HepG2 (cell line): ENCODE measurements around the gene ARHGEF11.

ENCODE experiments used
- DNMT3B ChIP-seq: conservative IDR thresholded peaks from 2 replicates; pipeline ENCODE4 v1.6.1; 2016; ENCODE audit warnings: missing biosample characterization, control low read depth
- JUND ChIP-seq: sonication (generic); formaldehyde crosslinking; IDR thresholded peaks from 2 replicates; pipeline ENCODE4 v1.8.0; 2022; ENCODE audit warnings: mild to moderate bottlenecking, missing genetic modification reagents
- WIZ ChIP-seq: sonication (generic); formaldehyde crosslinking; IDR thresholded peaks from 2 replicates; pipeline ENCODE4 v1.5.1; 2020; ENCODE audit warnings: mild to moderate bottlenecking, missing genetic modification reagents
- TF ChIP-seq, protein P1 (sequence below): sonication (generic); formaldehyde crosslinking; IDR thresholded peaks from 2 replicates; pipeline ENCODE4 v1.8.1; 2023; ENCODE audit warnings: missing genetic modification reagents, inconsistent platforms, borderline replicate concordance

DNA sequence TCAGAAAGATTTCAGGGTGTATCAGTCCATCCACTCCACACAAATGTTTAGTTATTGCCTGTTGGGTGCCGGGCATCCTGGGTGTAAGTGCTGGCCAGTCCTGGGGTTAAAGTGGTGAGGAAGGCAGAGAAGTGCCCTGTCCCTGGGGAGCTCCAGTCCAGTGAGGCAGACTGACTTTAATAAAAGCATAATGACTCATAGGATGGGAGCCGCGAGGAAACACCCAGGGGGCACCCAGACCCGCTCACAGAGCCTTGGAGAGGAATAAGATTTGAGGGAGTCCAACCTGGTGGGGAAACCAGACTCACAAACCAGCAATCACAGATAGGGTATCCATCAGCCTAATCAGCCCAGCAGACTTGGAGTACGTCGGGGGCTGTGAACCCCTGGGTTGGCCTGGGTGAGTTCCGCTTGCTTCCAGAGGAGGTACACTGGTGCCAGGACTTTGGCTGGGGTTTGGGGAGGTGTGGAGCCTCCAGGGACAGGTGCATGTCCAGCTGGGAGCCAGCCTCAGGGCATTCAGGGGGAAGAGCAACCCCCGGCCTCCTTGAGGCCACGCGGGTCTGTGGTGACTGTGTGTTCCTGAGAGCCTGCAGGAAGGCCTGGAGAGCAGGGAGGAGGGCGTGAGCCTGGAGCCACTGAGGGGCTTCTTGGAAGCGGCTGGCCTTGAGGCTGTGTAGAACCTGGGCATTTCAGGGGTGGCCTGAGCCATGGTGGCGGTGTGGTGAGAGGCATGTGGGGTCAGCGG, 148.3 kb downstream of the ARHGEF11 start:
- no peak for TF ChIP-seq JUND (CRISPR knock-in tag)
- TF ChIP-seq, protein P1, sequence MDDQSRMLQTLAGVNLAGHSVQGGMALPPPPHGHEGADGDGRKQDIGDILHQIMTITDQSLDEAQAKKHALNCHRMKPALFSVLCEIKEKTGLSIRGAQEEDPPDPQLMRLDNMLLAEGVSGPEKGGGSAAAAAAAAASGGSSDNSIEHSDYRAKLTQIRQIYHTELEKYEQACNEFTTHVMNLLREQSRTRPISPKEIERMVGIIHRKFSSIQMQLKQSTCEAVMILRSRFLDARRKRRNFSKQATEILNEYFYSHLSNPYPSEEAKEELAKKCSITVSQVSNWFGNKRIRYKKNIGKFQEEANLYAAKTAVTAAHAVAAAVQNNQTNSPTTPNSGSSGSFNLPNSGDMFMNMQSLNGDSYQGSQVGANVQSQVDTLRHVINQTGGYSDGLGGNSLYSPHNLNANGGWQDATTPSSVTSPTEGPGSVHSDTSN, result no peak
- no peak for TF ChIP-seq WIZ (CRISPR knock-in tag)
- TF ChIP-seq DNMT3B (CRISPR knock-in tag), result no peak
